NCI-H524 treated with DMSO at 0.1 percent for 48 hours (cell line): ENCODE measurements around the gene HINT2.

ENCODE experiments used
- DNase-seq: peaks from one replicate; lab custom pipeline; 2025; lab: John Stamatoyannopoulos, UW

Gene HINT2

GRCh38 chr9:35774907-35775635, 39.8 kb downstream of the HINT2 start:
- DNase-seq, result no peak

GRCh38 chr9:35771943-35772342, 42.9 kb downstream of the HINT2 start:
- DNase-seq, result no peak

- DNase-seq, result no peak
Observed at GRCh38 chr9:35771534-35771933, 43.3 kb downstream of the HINT2 start.

DNA sequence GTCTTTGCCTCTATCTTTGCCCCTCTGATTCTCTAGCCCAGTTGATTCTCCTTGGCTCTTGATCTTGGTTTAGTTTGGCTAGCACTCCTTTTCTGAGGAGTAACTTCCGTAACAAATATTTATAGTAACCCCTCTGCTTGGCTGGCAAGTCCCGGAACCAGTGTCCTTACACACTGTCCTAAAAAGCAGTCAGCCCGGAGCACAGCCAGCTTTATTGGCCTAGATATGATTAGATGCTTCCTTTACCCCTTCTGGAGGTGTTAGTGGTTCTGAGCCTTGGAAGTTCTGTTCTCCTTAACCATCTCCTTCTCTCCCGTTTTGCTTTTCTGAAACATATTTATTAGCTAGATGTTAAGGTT, 43.8 kb downstream of the HINT2 start:
- DNase-seq, result no peak

DNA sequence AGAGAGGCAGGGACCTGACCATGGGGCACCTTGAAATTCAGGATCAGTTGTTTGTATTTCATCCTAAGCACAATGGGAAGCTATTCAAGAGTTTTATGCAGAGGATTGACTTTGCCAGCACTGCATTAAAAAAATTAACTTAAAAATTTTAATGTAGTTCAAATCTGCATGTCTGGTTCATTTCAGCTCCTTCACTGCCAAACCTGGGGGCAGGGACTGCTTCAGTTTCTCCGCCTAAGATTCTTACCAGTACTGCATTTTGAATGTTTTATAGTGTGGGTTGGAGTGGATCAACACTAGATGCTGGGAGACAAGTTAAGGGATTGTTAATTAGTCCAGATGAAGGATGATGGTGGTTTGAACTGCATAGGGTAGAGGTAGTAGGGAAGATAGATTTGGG, 45.1 kb downstream of the HINT2 start:
- no peak for DNase-seq

GRCh38 chr9:35767458-35767857, 47.4 kb downstream of the HINT2 start:
- DNase-seq, result no peak

GRCh38 chr9:35766997-35767396, 47.8 kb downstream of the HINT2 start:
- DNase-seq, result no peak

DNA sequence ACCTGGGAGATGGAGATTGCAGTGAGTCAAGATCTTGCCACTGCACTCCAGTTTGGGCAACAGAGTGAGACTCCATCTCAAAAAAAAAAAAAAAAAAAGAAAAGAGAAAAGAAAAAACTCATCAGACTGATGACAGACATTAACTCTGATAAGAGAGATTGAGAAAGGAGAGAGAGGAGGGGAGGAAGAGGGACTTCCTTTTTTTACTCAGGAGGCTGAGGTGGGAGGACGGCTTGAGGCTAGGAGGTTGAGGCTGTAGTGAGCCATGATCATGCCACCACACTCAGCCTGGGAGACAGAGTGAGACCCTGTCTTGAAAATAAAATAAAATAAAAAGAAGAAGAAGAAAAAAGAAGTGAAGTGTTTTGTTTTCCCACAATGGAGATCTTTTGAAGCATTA, 51.0 kb downstream of the HINT2 start:
- DNase-seq, result no peak

- no peak for DNase-seq
Observed at GRCh38 chr9:35763181-35763580, 51.7 kb downstream of the HINT2 start.
